ENCODE data around the gene CDH4.
"Not testable (repeated sequence)": the region's sequence is repeated elsewhere in the genome, so short reads cannot be mapped to it uniquely, and the experiment has no call there.

CDH4 gene

GRCh38 chr20:61937146-61937962, 685.3 kb downstream of the CDH4 start:
- ATAC-seq (replicated peaks; ENCODE audit: extremely low read depth, poor library complexity, severe bottlenecking) (no peak), DNase-seq (ENCODE audit: low spot score in 2 of 2) (no peak)
- Mint-ChIP-seq H3K9me3 (no peaks in the 10 kb centered on the region), H3K27me3 (peaks cover 7% of the 10 kb centered on the region), H3K4me3 (no peak overlapping the region), H3K27ac (ENCODE audit: low read depth) (no peak overlapping the region), H3K4me1 (no peaks in the 10 kb centered on the region), H3K36me3 (ENCODE audit: insufficient read depth) (no peaks in the 10 kb centered on the region)

- DNase-seq (ENCODE audit: low spot score in 2 of 2): no peak
- Mint-ChIP-seq H3K27me3 (peaks cover 7% of the 10 kb centered on the region), H3K4me3 (no peak overlapping the region), H3K4me1 (no peaks in the 10 kb centered on the region), H3K27ac (ENCODE audit: low read depth) (no peak overlapping the region), H3K9me3 (no peaks in the 10 kb centered on the region), H3K36me3 (ENCODE audit: insufficient read depth) (no peaks in the 10 kb centered on the region)
- no peak for ATAC-seq (replicated peaks; ENCODE audit: extremely low read depth, poor library complexity, severe bottlenecking)
These were observed 686.1 kb downstream of the CDH4 start for GRCh38 chr20:61937963-61938838.

GRCh38 chr20:61938839-61939690, 687.0 kb downstream of the CDH4 start:
- ATAC-seq (replicated peaks; ENCODE audit: extremely low read depth, poor library complexity, severe bottlenecking) (no peak), DNase-seq (ENCODE audit: low spot score in 2 of 2) (no peak)
- no peak overlapping the region for H3K4me3 Mint-ChIP-seq
- peaks cover 7% of the 10 kb centered on the region for H3K27me3 Mint-ChIP-seq
- no peaks in the 10 kb centered on the region for H3K4me1 Mint-ChIP-seq
- H3K27ac Mint-ChIP-seq (ENCODE audit: low read depth): no peak overlapping the region
- no peaks in the 10 kb centered on the region for H3K9me3 Mint-ChIP-seq
- H3K36me3 Mint-ChIP-seq (ENCODE audit: insufficient read depth): no peaks in the 10 kb centered on the region

- H3K4me3 Mint-ChIP-seq: no peak overlapping the region
- H3K9me3 Mint-ChIP-seq: no peaks in the 10 kb centered on the region
- H3K27ac Mint-ChIP-seq (ENCODE audit: low read depth): no peak overlapping the region
- ATAC-seq (replicated peaks; ENCODE audit: extremely low read depth, poor library complexity, severe bottlenecking) (no peak), DNase-seq (ENCODE audit: low spot score in 2 of 2) (no peak)
- H3K27me3 Mint-ChIP-seq: peaks cover 7% of the 10 kb centered on the region
- H3K4me1 Mint-ChIP-seq: no peaks in the 10 kb centered on the region
- H3K36me3 Mint-ChIP-seq (ENCODE audit: insufficient read depth): no peaks in the 10 kb centered on the region
These were observed 687.8 kb downstream of the CDH4 start for GRCh38 chr20:61939691-61940360.

GRCh38 chr20:61940491-61940890, 688.4 kb downstream of the CDH4 start:
- no peak overlapping the region for H3K27ac Mint-ChIP-seq (ENCODE audit: low read depth)
- peaks cover 4% of the 10 kb centered on the region for H3K36me3 Mint-ChIP-seq (ENCODE audit: insufficient read depth)
- no peaks in the 10 kb centered on the region for H3K9me3 Mint-ChIP-seq
- H3K4me3 Mint-ChIP-seq: no peak overlapping the region
- DNase-seq (ENCODE audit: low spot score in 2 of 2): no peak
- peaks cover 7% of the 10 kb centered on the region for H3K27me3 Mint-ChIP-seq
- no peak for ATAC-seq (replicated peaks; ENCODE audit: extremely low read depth, poor library complexity, severe bottlenecking)
- no peaks in the 10 kb centered on the region for H3K4me1 Mint-ChIP-seq

- Mint-ChIP-seq H3K27me3 (peaks cover 7% of the 10 kb centered on the region), H3K9me3 (no peaks in the 10 kb centered on the region), H3K27ac (ENCODE audit: low read depth) (no peak overlapping the region), H3K36me3 (ENCODE audit: insufficient read depth) (peaks cover 4% of the 10 kb centered on the region), H3K4me3 (no peak overlapping the region), H3K4me1 (no peaks in the 10 kb centered on the region)
- DNase-seq (ENCODE audit: low spot score in 2 of 2) (no peak), ATAC-seq (replicated peaks; ENCODE audit: extremely low read depth, poor library complexity, severe bottlenecking) (no peak)
These were observed 689.1 kb downstream of the CDH4 start for GRCh38 chr20:61940976-61941720.

- H3K4me1 Mint-ChIP-seq: no peaks in the 10 kb centered on the region
- H3K9me3 Mint-ChIP-seq: no peaks in the 10 kb centered on the region
- ATAC-seq (replicated peaks; ENCODE audit: extremely low read depth, poor library complexity, severe bottlenecking) (no peak), DNase-seq (ENCODE audit: low spot score in 2 of 2) (no peak)
- H3K36me3 Mint-ChIP-seq (ENCODE audit: insufficient read depth): peaks cover 4% of the 10 kb centered on the region
- no peak overlapping the region for H3K27ac Mint-ChIP-seq (ENCODE audit: low read depth)
- H3K27me3 Mint-ChIP-seq: peaks cover 2% of the 10 kb centered on the region
- H3K4me3 Mint-ChIP-seq: no peak overlapping the region
These were observed 689.8 kb downstream of the CDH4 start for GRCh38 chr20:61941721-61942405.

GRCh38 chr20:61942526-61942925, 690.5 kb downstream of the CDH4 start:
- ATAC-seq (replicated peaks; ENCODE audit: extremely low read depth, poor library complexity, severe bottlenecking) (no peak), DNase-seq (ENCODE audit: low spot score in 2 of 2) (no peak)
- H3K27ac Mint-ChIP-seq (ENCODE audit: low read depth): no peak overlapping the region
- H3K9me3 Mint-ChIP-seq: no peaks in the 10 kb centered on the region
- no peaks in the 10 kb centered on the region for H3K4me1 Mint-ChIP-seq
- no peak overlapping the region for H3K4me3 Mint-ChIP-seq
- H3K27me3 Mint-ChIP-seq: no peaks in the 10 kb centered on the region
- H3K36me3 Mint-ChIP-seq (ENCODE audit: insufficient read depth): peaks cover 4% of the 10 kb centered on the region

GRCh38 chr20:61944967-61945366, 692.9 kb downstream of the CDH4 start:
- H3K4me1 Mint-ChIP-seq; ATAC-seq (replicated peaks; ENCODE audit: extremely low read depth, poor library complexity, severe bottlenecking); H3K36me3 Mint-ChIP-seq (ENCODE audit: insufficient read depth); H3K27me3 Mint-ChIP-seq; H3K9me3 Mint-ChIP-seq; H3K4me3 Mint-ChIP-seq; H3K27ac Mint-ChIP-seq (ENCODE audit: low read depth); DNase-seq (ENCODE audit: low spot score in 2 of 2): not testable (repeated sequence)

GRCh38 chr20:61945495-61945894, 693.4 kb downstream of the CDH4 start:
- not testable (repeated sequence) for H3K4me3 Mint-ChIP-seq; H3K36me3 Mint-ChIP-seq (ENCODE audit: insufficient read depth); H3K27ac Mint-ChIP-seq (ENCODE audit: low read depth); H3K9me3 Mint-ChIP-seq; H3K4me1 Mint-ChIP-seq; ATAC-seq (replicated peaks; ENCODE audit: extremely low read depth, poor library complexity, severe bottlenecking); DNase-seq (ENCODE audit: low spot score in 2 of 2); H3K27me3 Mint-ChIP-seq

- H3K9me3 Mint-ChIP-seq; H3K27me3 Mint-ChIP-seq; ATAC-seq (replicated peaks; ENCODE audit: extremely low read depth, poor library complexity, severe bottlenecking); H3K36me3 Mint-ChIP-seq (ENCODE audit: insufficient read depth); DNase-seq (ENCODE audit: low spot score in 2 of 2); H3K4me1 Mint-ChIP-seq; H3K27ac Mint-ChIP-seq (ENCODE audit: low read depth); H3K4me3 Mint-ChIP-seq: not testable (repeated sequence)
These were observed 696.0 kb downstream of the CDH4 start for GRCh38 chr20:61948056-61948455.

All from central memory CD8-positive, alpha-beta T cell (primary cell).